GM12878 (cell line): Measurements from ENCODE around the gene SKIC8.

Experiments used
- GABPA ChIP-seq: IDR thresholded peaks from 2 replicates; pipeline ENCODE4 v1.6.1; 2014; ENCODE audit warnings: antibody characterized with exemption, low read depth, mild to moderate bottlenecking, inconsistent platforms
- TAF1 ChIP-seq: IDR thresholded peaks from 2 replicates; pipeline ENCODE4 v1.6.1; 2011; ENCODE audit warnings: mild to moderate bottlenecking, low read depth, low read length, borderline replicate concordance

- TF ChIP-seq TAF1 (no peak), GABPA (no peak)
Measured at GRCh38 chr15:78266806-78267205, 32.6 kb downstream of the SKIC8 start.
